Measurements from ENCODE around the gene RBFOX2. TPM values are rescaled to one million over a fixed set of nuclear protein-coding genes. Genes with fewer than 3 reads are reported as not detected.
"Not testable (repeated sequence)": the region's sequence is repeated elsewhere in the genome, so short reads cannot be mapped to it uniquely, and the experiment has no call there.

The RBFOX2 gene, protein sequence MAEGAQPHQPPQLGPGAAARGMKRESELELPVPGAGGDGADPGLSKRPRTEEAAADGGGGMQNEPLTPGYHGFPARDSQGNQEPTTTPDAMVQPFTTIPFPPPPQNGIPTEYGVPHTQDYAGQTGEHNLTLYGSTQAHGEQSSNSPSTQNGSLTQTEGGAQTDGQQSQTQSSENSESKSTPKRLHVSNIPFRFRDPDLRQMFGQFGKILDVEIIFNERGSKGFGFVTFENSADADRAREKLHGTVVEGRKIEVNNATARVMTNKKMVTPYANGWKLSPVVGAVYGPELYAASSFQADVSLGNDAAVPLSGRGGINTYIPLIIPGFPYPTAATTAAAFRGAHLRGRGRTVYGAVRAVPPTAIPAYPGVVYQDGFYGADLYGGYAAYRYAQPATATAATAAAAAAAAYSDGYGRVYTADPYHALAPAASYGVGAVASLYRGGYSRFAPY
- total RNA-seq: 1 to 10 TPM in 1 of 2 experiments, under 1 TPM in 1; 0.99 to 1.9 TPM

DNA sequence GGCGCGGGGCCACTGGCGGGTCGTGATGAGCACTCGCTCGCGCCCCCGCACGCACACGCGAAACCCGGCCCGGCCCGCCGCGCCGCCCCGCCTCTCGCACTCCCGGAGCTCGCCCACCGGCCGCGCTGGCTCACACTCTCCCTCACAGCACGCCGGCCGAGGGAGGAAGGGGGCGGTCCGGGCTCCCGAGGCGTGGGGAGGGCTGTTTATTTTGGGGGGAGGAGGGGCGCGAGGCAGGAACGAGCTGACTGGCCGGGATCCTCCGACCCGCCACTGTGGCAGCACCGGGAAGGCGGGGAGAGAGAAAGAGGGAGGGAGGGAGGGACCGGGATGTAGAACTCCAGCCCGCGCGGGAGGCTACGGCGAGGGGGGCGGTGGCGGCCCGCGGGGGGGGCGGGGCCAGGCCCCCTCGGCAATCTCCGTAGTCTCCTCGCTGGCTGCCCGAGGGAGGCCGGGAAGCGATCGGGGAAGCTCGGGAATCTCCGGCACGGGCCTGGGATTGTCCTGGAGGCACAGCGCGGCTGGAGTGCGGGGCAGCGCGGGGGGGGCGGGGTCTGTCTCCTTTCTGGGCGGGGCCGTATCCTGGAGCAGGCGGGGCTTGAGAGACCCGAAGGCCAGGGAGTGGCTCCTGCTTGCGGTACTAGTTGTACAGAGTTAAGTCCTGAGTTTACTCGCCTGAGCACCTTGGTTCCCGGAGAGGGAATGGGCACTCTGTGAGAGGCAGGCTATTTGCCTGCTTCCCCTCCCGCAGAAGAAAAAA is at the start of gene RBFOX2:
Gene RBFOX2, minus strand, starts transcription at position 179 of the 760 bp plus-strand sequence. CDS start 399 bp downstream, outside the sequence.
- peak within 1 kb of the TSS; percentile 84 for H3K4me3 Mint-ChIP-seq

DNA sequence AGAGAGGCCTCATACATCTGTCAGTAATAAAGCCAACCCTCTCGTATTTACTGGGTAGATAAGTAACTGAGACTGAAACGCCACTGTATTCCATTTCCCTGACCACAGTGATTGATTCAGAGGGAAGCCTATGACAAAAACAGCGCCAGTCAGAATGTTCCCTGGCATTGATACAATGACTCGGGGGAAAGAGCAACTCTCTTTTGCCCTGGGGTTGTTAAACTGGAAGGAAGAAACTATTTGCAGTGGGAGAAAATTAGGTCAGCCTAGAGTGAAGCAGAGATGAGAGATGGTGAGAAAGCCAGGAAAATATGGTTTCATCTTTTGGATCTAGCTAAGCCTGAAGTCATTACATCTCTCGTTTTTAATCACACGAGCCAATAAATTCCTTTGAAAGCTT is 48.6 kb upstream of the RBFOX2 start:
- DNase-seq (no peak), ATAC-seq (no peak)
- no peaks in the 10 kb centered on the region for H3K9me3 Mint-ChIP-seq (ENCODE audit: low read depth)
- H3K4me3 Mint-ChIP-seq: no peak overlapping the region
- H3K27me3 Mint-ChIP-seq: peaks cover 10% of the 10 kb centered on the region
- peaks cover 10% of the 10 kb centered on the region for H3K4me1 Mint-ChIP-seq
- no peak overlapping the region for H3K27ac Mint-ChIP-seq
- CTCF ChIA-PET: interaction anchor here (1.5 to 8.9 kb wide), 2 partner anchors 11 to 146 kb away, joined by 4 to 70 read pairs; no protein-coding TSS in a partner anchor
- no peaks in the 10 kb centered on the region for H3K36me3 Mint-ChIP-seq

More for the DNA sequence above, at the start of gene RBFOX2:
- CTCF ChIA-PET: interaction anchor here (4.1 kb wide), 1 partner anchor 37 kb away, joined by 33 read pairs; no protein-coding TSS in a partner anchor
- Mint-ChIP-seq H3K27me3 (peaks cover 47% of the 10 kb centered on the region), H3K27ac (peak within 1 kb of the TSS; percentile 37), H3K36me3 (peaks cover 2% of the 10 kb centered on the region), H3K4me1 (peaks cover 16% of the 10 kb centered on the region), H3K9me3 (ENCODE audit: low read depth) (no peaks in the 10 kb centered on the region)
- DNase-seq (peak; percentile 67), ATAC-seq (peak; percentile 83)

DNA sequence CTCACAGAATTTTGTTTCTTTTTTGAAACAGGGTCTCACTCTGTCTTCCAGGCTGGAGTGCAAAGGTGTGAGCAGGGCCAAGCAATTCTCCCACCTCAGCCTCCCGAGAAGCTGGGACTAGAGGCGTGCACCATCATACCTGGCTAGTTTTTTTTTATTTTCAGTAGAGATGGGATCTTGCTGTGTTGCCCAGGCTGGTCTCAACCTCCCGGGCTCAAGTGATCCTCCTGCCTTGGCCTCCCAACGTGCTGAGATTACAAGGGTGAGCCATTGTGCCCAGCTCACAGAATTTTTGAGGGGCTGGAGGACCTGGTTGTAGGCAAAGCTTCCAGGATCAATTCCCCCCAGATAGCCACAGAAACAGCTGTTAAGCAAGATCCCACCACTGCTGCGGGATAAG is 47.1 kb upstream of the RBFOX2 start:
- no peak overlapping the region for H3K4me3 Mint-ChIP-seq
- DNase-seq (no peak), ATAC-seq (no peak)
- no peaks in the 10 kb centered on the region for H3K9me3 Mint-ChIP-seq (ENCODE audit: low read depth)
- peaks cover 8% of the 10 kb centered on the region for H3K4me1 Mint-ChIP-seq
- peaks cover 10% of the 10 kb centered on the region for H3K27me3 Mint-ChIP-seq
- no peak overlapping the region for H3K27ac Mint-ChIP-seq
- H3K36me3 Mint-ChIP-seq: no peaks in the 10 kb centered on the region
- CTCF ChIA-PET: interaction anchor here (8.9 kb wide), 1 partner anchor 10 kb away, joined by 70 read pairs; no protein-coding TSS in a partner anchor

DNA sequence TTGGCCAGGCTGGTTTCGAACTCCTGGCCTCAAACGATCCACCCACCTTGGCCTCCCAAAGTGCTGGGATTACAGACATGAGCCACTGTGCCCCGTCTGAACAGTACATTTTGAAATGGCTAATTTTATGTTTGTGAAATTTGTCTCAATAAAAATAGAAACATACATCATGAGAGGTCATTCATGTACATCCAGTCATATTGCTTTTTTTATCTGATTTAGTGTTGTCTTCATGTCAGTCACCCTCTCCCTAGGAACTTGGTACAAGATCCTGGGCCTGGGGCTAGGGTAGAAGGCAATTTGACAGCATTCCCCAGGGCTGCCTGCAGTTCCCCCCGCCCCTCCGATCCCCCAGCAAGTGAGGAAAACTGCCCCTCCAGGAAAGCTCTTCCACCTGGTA is 46.6 kb upstream of the RBFOX2 start:
- CTCF ChIA-PET: interaction anchor here (8.9 kb wide), 1 partner anchor 9 kb away, joined by 70 read pairs; no protein-coding TSS in a partner anchor
- ATAC-seq: no peak
- no peak for DNase-seq
- H3K4me3 Mint-ChIP-seq: no peak overlapping the region
- H3K36me3 Mint-ChIP-seq: no peaks in the 10 kb centered on the region
- peaks cover 10% of the 10 kb centered on the region for H3K27me3 Mint-ChIP-seq
- H3K9me3 Mint-ChIP-seq (ENCODE audit: low read depth): no peaks in the 10 kb centered on the region
- no peak overlapping the region for H3K27ac Mint-ChIP-seq
- peaks cover 7% of the 10 kb centered on the region for H3K4me1 Mint-ChIP-seq

DNA sequence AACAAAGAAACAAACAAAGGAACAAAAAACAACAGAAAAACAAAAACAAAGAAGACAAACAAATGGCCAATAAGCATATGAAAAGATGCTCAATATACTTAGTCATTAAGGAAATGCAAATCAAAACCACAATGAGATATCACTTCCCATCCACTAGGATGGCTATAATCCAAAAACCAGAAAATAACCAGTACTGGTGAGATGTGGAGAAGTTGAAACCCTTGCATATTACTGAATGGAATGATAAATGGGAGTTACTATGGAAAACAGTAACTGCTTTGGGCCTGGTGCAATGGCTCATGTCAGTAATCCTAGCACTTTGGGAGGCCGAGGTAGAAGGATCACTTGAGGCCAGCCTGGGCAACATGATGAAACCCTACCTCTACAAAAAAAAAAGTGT is 44.9 kb upstream of the RBFOX2 start:
- DNase-seq (no peak), ATAC-seq (no peak)
- Mint-ChIP-seq H3K27ac (no peak overlapping the region), H3K4me3 (no peak overlapping the region), H3K9me3 (ENCODE audit: low read depth) (no peaks in the 10 kb centered on the region), H3K36me3 (no peaks in the 10 kb centered on the region), H3K27me3 (peaks cover 6% of the 10 kb centered on the region), H3K4me1 (no peaks in the 10 kb centered on the region)
- CTCF ChIA-PET: no interaction called here

DNA sequence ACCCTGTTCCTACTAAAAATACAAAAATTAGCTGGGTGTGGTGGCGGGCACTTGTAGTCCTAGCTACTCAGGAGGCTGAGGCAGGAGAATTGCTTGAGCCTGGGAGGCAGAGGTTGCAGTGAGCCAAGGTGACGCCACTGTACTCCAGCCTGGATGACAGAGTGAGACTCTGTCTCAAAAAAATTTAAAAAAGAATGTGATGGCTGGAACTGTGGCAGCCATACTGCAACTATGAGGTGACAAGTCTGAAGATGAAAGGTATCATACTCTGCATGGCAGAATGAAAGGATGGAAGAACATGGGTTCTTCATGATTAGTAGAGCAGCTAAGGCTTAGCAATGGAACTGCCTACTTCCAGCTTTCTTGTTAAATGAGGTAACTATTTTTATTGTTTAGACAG is 42.0 kb upstream of the RBFOX2 start:
- not testable (repeated sequence) for H3K27ac Mint-ChIP-seq; H3K4me1 Mint-ChIP-seq; H3K4me3 Mint-ChIP-seq; DNase-seq; ATAC-seq; H3K9me3 Mint-ChIP-seq (ENCODE audit: low read depth); H3K27me3 Mint-ChIP-seq; H3K36me3 Mint-ChIP-seq
- CTCF ChIA-PET: interaction anchor here (0.7 to 1.3 kb wide), 3 partner anchors 9 to 510 kb away, joined by 3 to 7 read pairs (median 3); no protein-coding TSS in a partner anchor

DNA sequence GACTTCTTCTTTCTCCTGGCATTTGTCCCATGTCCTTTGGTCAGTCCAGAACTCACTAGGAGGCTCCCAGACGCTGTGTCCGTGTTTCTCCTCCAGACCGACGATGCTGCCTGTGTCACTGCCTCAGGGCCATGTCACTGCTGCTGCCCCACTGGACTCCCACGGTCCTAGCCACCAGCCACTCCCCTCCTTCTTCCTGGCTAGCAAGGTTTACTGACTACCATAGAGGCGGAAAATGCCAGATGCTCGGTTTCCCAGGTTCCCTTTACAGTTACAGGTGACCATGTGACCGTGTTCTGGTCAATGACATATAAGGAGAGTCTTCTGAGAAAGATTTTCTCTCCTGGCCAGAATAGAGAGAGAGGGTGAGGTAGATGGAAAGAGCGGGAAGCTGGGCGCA is 40.7 kb upstream of the RBFOX2 start:
- no peak overlapping the region for H3K4me3 Mint-ChIP-seq
- H3K27ac Mint-ChIP-seq: no peak overlapping the region
- ATAC-seq: no peak
- H3K4me1 Mint-ChIP-seq: peaks cover 8% of the 10 kb centered on the region
- no peaks in the 10 kb centered on the region for H3K36me3 Mint-ChIP-seq
- no peaks in the 10 kb centered on the region for H3K9me3 Mint-ChIP-seq (ENCODE audit: low read depth)
- CTCF ChIA-PET: interaction anchor here (1.0 kb wide), 1 partner anchor 17 kb away, joined by 3 read pairs; no protein-coding TSS in a partner anchor
- H3K27me3 Mint-ChIP-seq: peaks cover 12% of the 10 kb centered on the region
- DNase-seq: no peak

DNA sequence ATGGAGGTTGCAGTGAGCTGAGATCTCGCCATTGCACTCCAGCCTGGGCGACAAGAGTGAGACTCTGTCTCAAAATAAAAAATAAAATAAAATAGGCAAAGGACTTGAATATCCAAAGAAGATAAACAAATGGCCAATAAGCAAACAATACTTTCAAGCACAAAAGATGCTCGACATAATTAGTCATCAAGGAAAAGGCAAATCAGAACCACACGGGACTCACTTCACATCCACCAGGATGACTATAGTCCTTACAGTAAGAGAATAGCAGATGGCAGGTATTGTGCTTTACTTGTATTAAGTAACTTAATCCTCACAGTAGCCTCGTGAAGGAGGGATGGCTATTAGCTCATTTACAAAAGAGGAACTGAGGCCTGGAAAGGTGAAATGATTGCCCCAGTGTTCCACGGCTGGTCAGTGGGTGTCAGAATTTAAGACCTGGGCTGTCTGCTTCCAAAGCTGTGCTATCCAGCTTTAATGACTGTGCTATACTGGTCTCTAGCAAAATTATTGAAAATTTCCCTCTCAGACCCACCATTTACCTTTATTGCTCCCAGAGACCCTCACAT is 40.2 kb upstream of the RBFOX2 start:
- CTCF ChIA-PET: interaction anchor here (1.0 kb wide), 1 partner anchor 17 kb away, joined by 3 read pairs; no protein-coding TSS in a partner anchor
- no peaks in the 10 kb centered on the region for H3K36me3 Mint-ChIP-seq
- peaks cover 17% of the 10 kb centered on the region for H3K27me3 Mint-ChIP-seq
- H3K4me1 Mint-ChIP-seq: peaks cover 8% of the 10 kb centered on the region
- H3K9me3 Mint-ChIP-seq (ENCODE audit: low read depth): no peaks in the 10 kb centered on the region
- ATAC-seq (no peak), DNase-seq (no peak)
- H3K27ac Mint-ChIP-seq: no peak overlapping the region
- H3K4me3 Mint-ChIP-seq: no peak overlapping the region

DNA sequence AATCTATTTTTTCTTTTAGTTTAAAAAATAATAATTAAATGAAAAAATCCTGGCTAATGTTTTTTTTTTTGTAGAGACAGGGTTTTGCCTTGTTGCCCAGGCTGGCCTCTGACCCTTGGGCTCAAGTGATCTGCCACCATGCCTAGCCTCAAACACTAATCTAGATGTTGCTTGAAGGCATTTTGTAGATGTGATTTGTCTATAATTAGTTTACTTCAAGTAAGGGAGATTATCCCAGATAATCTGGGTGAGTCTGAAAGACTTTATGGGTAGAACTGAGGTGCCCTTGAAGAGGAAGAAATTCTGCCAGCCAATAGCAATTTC is 38.6 kb upstream of the RBFOX2 start:
- no peak for DNase-seq
- Mint-ChIP-seq H3K27me3 (peaks cover 18% of the 10 kb centered on the region), H3K36me3 (no peaks in the 10 kb centered on the region), H3K27ac (no peak overlapping the region), H3K4me1 (peaks cover 8% of the 10 kb centered on the region), H3K9me3 (ENCODE audit: low read depth) (no peaks in the 10 kb centered on the region), H3K4me3 (no peak overlapping the region)
- CTCF ChIA-PET: interaction anchor here (0.7 to 4.1 kb wide), 14 partner anchors 11 to 697 kb away, joined by 3 to 70 read pairs (median 4); partner anchors contain the start of gene RBFOX2
- no peak for ATAC-seq

DNA sequence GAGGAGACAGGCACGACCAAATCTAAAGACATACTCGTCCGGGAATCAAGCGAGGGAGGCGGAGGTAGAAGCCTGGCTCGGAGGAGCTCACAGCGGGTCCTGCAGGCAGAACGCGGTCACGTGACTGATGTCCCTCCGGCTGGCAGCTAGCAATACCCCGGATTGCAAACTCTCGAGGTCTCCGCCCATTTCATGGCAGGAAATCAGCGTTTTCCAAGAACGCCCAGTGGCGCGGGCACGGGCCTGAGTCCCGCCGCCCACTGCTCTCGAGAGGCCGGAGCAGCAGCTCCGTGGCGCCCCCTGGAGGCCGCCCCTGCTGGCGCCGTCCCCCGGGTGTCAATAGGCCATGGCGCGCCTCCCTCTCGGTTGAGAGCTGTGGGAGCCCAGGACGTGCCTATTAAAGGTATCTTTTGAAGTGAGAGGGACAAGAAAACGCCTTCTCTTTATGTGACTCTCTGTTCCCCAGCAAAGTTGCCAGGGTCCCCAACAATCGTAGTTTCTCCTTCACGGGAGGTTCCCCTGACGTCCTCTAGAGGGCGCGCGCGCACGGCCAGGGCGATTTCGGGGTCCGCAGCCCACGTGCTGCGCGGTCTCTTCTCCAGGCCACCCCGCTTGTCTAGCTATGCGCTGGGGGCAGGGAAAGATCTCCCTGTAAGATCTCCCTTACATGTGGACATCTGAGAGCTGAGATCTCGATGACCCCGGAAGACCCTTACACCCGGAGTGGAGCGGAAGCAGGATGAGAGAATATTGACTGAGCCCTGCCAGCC is 37.3 kb upstream of the RBFOX2 start:
- Mint-ChIP-seq H3K4me1 (peaks cover 8% of the 10 kb centered on the region), H3K36me3 (no peaks in the 10 kb centered on the region), H3K9me3 (ENCODE audit: low read depth) (no peaks in the 10 kb centered on the region), H3K4me3 (peak overlapping the region; percentile 77), H3K27me3 (peaks cover 18% of the 10 kb centered on the region), H3K27ac (peak overlapping the region; percentile 80)
- CTCF ChIA-PET: interaction anchor here (0.7 to 4.1 kb wide), 92 partner anchors 10 to 760 kb away, joined by 3 to 70 read pairs (median 4); partner anchors contain the start of genes APOL1, APOL2, APOL6 and RASD2
- peak; percentile 87 for ATAC-seq
- peak; percentile 81 for DNase-seq

DNA sequence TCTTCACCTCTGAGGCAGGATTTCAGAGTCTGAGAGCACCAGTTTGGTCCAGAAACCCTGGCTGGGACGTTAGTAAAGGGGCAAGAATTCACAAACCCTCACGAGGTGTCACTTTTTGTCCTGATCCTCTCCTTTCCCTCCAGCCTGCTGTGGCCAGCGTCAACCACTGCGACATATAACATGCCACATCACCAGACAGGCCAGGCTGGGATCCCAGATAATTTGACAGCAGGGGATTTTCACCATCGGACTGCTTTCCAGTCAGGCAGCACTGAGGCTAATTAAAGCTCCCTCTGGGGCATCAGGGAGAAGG is 36.8 kb upstream of the RBFOX2 start:
- Mint-ChIP-seq H3K4me1 (peaks cover 8% of the 10 kb centered on the region), H3K27me3 (peaks cover 18% of the 10 kb centered on the region), H3K36me3 (no peaks in the 10 kb centered on the region), H3K4me3 (peak overlapping the region; percentile 77), H3K9me3 (ENCODE audit: low read depth) (no peaks in the 10 kb centered on the region), H3K27ac (peak overlapping the region; percentile 35)
- CTCF ChIA-PET: interaction anchor here (0.7 to 4.1 kb wide), 84 partner anchors 9 to 759 kb away, joined by 3 to 70 read pairs (median 5); partner anchors contain the start of genes APOL1, APOL2, APOL6 and RASD2
- DNase-seq (no peak), ATAC-seq (no peak)

DNA sequence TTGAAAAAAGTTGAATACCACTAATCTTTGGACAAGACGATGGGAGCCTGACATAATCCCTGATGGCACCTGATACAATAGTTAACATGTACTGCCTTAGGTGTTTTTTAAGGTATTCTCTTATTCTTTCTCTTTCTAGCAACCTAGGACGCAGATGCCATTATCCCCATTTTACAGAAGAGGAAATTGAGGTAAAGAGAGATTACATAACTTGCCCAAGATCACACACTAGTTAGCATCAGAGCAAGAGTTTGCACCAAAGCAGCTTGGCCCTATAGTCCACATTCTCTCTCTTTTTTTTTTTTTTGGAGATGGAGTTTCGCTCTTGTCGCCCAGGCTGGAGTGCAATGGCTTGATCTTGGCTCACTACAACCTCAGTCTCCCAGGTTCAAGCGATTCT is 35.7 kb upstream of the RBFOX2 start:
- CTCF ChIA-PET: interaction anchor here (1.4 to 4.1 kb wide), 11 partner anchors 14 to 523 kb away, joined by 4 to 70 read pairs (median 10); partner anchors contain the start of gene RASD2
- Mint-ChIP-seq H3K27me3 (peaks cover 18% of the 10 kb centered on the region), H3K4me1 (peaks cover 8% of the 10 kb centered on the region), H3K4me3 (no peak overlapping the region), H3K9me3 (ENCODE audit: low read depth) (no peaks in the 10 kb centered on the region), H3K36me3 (no peaks in the 10 kb centered on the region), H3K27ac (no peak overlapping the region)
- DNase-seq: no peak
- no peak for ATAC-seq
